ENCODE results near the gene JAZF1. TPM values are rescaled to one million over a fixed set of nuclear protein-coding genes. Genes with fewer than 3 reads are reported as not detected.

JAZF1 gene
- total and polyA plus RNA-seq, 2 of the 8 experiments (the other 6 are each of a cell fraction or from before 2014, with no cell fraction given), result 2.6 to 21.8 TPM

DNA sequence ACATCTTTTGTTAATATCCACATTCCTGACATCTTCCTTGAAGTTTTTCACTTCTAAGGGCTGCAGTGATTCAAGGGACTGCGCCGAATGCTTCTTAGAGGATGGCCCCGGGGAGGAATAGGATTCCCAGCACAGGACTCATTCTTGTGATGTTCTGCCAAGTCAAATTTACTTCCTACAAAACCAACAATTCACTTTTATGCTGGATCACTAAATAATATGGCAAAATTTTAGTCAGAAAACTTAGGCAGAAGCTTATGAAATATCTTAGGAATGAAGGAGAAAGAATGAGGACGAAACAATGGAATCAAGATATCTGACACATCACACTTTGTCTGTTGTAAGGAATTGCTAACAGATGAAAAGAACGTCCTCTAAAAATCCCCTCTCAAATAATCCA lies 151.5 kb downstream of the JAZF1 start:
- Histone ChIP-seq H3K4me2 (ENCODE audit: insufficient read depth in 1 of 2, low read depth in 2 of 2, low read length in 2 of 2) (no peak overlapping the region), H3K14ac (ENCODE audit: insufficient read length) (no peak overlapping the region), H2BK12ac (ENCODE audit: low read depth, low read length) (no peak overlapping the region), H3K4me3 (ENCODE audit: extremely low read depth in 1 of 4, insufficient read depth in 2 of 4, low read depth in 3 of 4, low read length in 4 of 4) (no peak overlapping the region), H4K91ac (replicated peaks; ENCODE audit: insufficient read length, low read length) (no peak overlapping the region), H4K20me1 (replicated peaks in 1 of 2; ENCODE audit: control insufficient read depth in 1 of 2, insufficient read depth in 2 of 2, low read length in 2 of 2) (peaks cover 3 to 5% of the 10 kb centered on the region in 2 experiments), H3K4ac (replicated peaks; ENCODE audit: insufficient read length, low read depth, low read length) (no peak overlapping the region), H3K79me1 (ENCODE audit: low read depth, low read length) (no peaks in the 10 kb centered on the region), H3K9ac (replicated peaks in 1 of 4; ENCODE audit: extremely low read depth in 1 of 4, low read depth in 3 of 4, low read length in 3 of 4) (no peak overlapping the region), H2BK120ac (replicated peaks; ENCODE audit: low read depth, low read length) (no peak overlapping the region), H3K27me3 (replicated peaks in 1 of 4; ENCODE audit: control insufficient read depth in 3 of 4, extremely low read depth in 1 of 4, insufficient read depth in 3 of 4, low read length in 3 of 4) (no peaks in the 10 kb centered on the region), H2AK5ac (ENCODE audit: low read depth, low read length) (no peak overlapping the region), H2AFZ (ENCODE audit: low read length) (no peak overlapping the region), H3K36me3 (ENCODE audit: control insufficient read depth in 2 of 4, insufficient read depth in 4 of 4, low read length in 3 of 4) (no peaks in the 10 kb centered on the region), H4K8ac (ENCODE audit: extremely low read depth, insufficient read depth, low read length) (no peak overlapping the region), H3K18ac (ENCODE audit: extremely low read depth, low read length) (no peak overlapping the region), H2BK15ac (ENCODE audit: low read length) (no peak overlapping the region), H3K23ac (ENCODE audit: insufficient read length) (no peak overlapping the region), H2BK5ac (ENCODE audit: low read depth, low read length) (no peak overlapping the region), H3K79me2 (ENCODE audit: control insufficient read depth in 1 of 2, insufficient read depth in 2 of 2, low read length in 2 of 2) (no peaks in the 10 kb centered on the region), H2BK20ac (ENCODE audit: low read length) (no peak overlapping the region), H3K4me1 (replicated peaks in 1 of 4; ENCODE audit: control insufficient read depth in 3 of 4, insufficient read depth in 4 of 4, low read length in 3 of 4) (peaks cover 0 to 3% (median under 1%) of the 10 kb centered on the region in 4 experiments; a peak in 1 of 7 replicates), H3K27ac (ENCODE audit: low read depth, low read length) (no peak overlapping the region), H3K9me3 (ENCODE audit: insufficient read depth in 2 of 2, low read depth in 1 of 2, low read length in 1 of 2) (no peaks in the 10 kb centered on the region), H3K56ac (replicated peaks; ENCODE audit: insufficient read length, low read depth, low read length) (no peak overlapping the region), H3K23me2 (ENCODE audit: low read depth, low read length) (no peaks in the 10 kb centered on the region), H4K5ac (ENCODE audit: insufficient read length, low read depth, low read length) (no peak overlapping the region)
- no peak for DNase-seq (ENCODE audit: low read depth in 1 of 2, low spot score in 2 of 2)
- POLR2A ChIA-PET (ENCODE audit: partially characterized antibody), result no interaction called here
- 95% methylated on average over 5 of the region's 5 CpGs; no CpG with 5 or more reads in 1 of the 2 experiments for WGBS, 2 experiments (ENCODE audit: extremely low coverage in 1 of 2, insufficient coverage in 1 of 2, insufficient read length in 1 of 2, insufficient replicate concordance in 2 of 2, low coverage in 1 of 2, low lambda C conversion rate in 2 of 2, missing lambda C conversion rate in 1 of 2)
- no peak for FAIRE-seq
- CTCF ChIA-PET (ENCODE audit: partially characterized antibody), result interaction anchor here (0.5 to 2.1 kb wide), 3 partner anchors 12 to 194 kb away, joined by 3 to 6 read pairs (median 3); no protein-coding TSS in a partner anchor
- no peak for TF ChIP-seq SP2 (IDR thresholded peaks at IDR 0.05; ENCODE audit: low read length)

Data from H1 (cell line).